DMS114 treated with DMSO at 0.1 percent for 48 hours (cell line): ENCODE data around the gene PGS1.

Experiments used
- DNase-seq: peaks from one replicate; lab custom pipeline; 2025; ENCODE audit not compliant: unreplicated experiment; lab: John Stamatoyannopoulos, UW

PGS1 gene

GRCh38 chr17:78422872-78423588, 44.6 kb downstream of the PGS1 start:
- DNase-seq, result no peak

- DNase-seq, result no peak
These were observed 45.7 kb downstream of the PGS1 start for GRCh38 chr17:78423961-78424675.

GRCh38 chr17:78425429-78425828, 47.0 kb downstream of the PGS1 start:
- no peak for DNase-seq

- no peak for DNase-seq
These were observed 47.9 kb downstream of the PGS1 start for GRCh38 chr17:78426293-78426879.

- no peak for DNase-seq
These were observed 48.7 kb downstream of the PGS1 start for GRCh38 chr17:78427140-78427539.

- no peak for DNase-seq
These were observed 49.7 kb downstream of the PGS1 start for GRCh38 chr17:78428025-78428575.

- DNase-seq, result no peak
These were observed 50.6 kb downstream of the PGS1 start for GRCh38 chr17:78428836-78429617.

- DNase-seq, result no peak
These were observed 51.2 kb downstream of the PGS1 start for GRCh38 chr17:78429618-78429995.

GRCh38 chr17:78430892-78431691, 52.6 kb downstream of the PGS1 start:
- DNase-seq, result no peak

- DNase-seq, result no peak
These were observed 53.2 kb downstream of the PGS1 start for GRCh38 chr17:78431692-78431958.

- no peak for DNase-seq
These were observed 54.0 kb downstream of the PGS1 start for GRCh38 chr17:78432226-78433012.

GRCh38 chr17:78433013-78433727, 54.7 kb downstream of the PGS1 start:
- no peak for DNase-seq

GRCh38 chr17:78433780-78434335, 55.4 kb downstream of the PGS1 start:
- no peak for DNase-seq

- no peak for DNase-seq
These were observed 56.2 kb downstream of the PGS1 start for GRCh38 chr17:78434455-78435329.

- no peak for DNase-seq
These were observed 57.0 kb downstream of the PGS1 start for GRCh38 chr17:78435330-78436005.

- no peak for DNase-seq
These were observed 59.2 kb downstream of the PGS1 start for GRCh38 chr17:78437508-78438169.

GRCh38 chr17:78438271-78438691, 59.8 kb downstream of the PGS1 start:
- no peak for DNase-seq
